Osteoblast (primary cell): ENCODE data around the gene HRCT1. TPM values are rescaled to one million over a fixed set of nuclear protein-coding genes. Genes with fewer than 3 reads are reported as not detected.

Experiments used
- DNase-seq: peaks from one replicate; pipeline ENCODE4 v3.0.0; 2011; ENCODE audit warnings: low spot score, mixed read lengths; ENCODE audit not compliant: insufficient read length; ENCODE audit errors: missing footprints
- H2AFZ ChIP-seq: 2 replicates; pipeline ENCODE4 v1.6.0; 2011; ENCODE audit warnings: mild to moderate bottlenecking, low read length
- H3K27ac ChIP-seq: 2 replicates; pipeline ENCODE4 v1.5.1; 2011; ENCODE audit warnings: mild to moderate bottlenecking, low read depth, low read length, moderate library complexity
- H3K27me3 ChIP-seq: 2 replicates; pipeline ENCODE4 v1.6.0; 2012; ENCODE audit warnings: mild to moderate bottlenecking, control low read depth, inconsistent platforms, low read length, moderate library complexity; ENCODE audit not compliant: insufficient read depth
- H3K36me3 ChIP-seq: 2 replicates; pipeline ENCODE4 v1.5.1; 2011; ENCODE audit warnings: mild to moderate bottlenecking, low read length, control low read depth, moderate library complexity; ENCODE audit not compliant: insufficient read depth
- H3K4me1 ChIP-seq: 2 replicates; pipeline ENCODE4 v1.5.1; 2011; ENCODE audit warnings: mild to moderate bottlenecking, low read length, control low read depth, moderate library complexity; ENCODE audit not compliant: insufficient read depth
- H3K4me2 ChIP-seq: 2 replicates; pipeline ENCODE4 v1.6.0; 2011; ENCODE audit warnings: mild to moderate bottlenecking, low read length; ENCODE audit not compliant: insufficient read depth
- H3K4me3 ChIP-seq: fragments of 200-600 bp; sonication (generic); 3 replicates; pipeline ENCODE4 v1.5.1; 2012; ENCODE audit warnings: mild to moderate bottlenecking, low read length, inconsistent platforms; ENCODE audit not compliant: insufficient read depth
- H3K79me2 ChIP-seq: 2 replicates; pipeline ENCODE4 v1.6.0; 2012; ENCODE audit warnings: mild to moderate bottlenecking, low read length, control low read depth, inconsistent platforms; ENCODE audit not compliant: insufficient read depth
- H3K9me3 ChIP-seq: 2 replicates; pipeline ENCODE4 v1.5.1; 2011; ENCODE audit warnings: low read depth, low read length, control low read depth
- H4K20me1 ChIP-seq: 2 replicates; pipeline ENCODE4 v1.6.0; 2012; ENCODE audit warnings: mild to moderate bottlenecking, low read length, control low read depth; ENCODE audit not compliant: insufficient read depth
- total RNA-seq: library from RNA; depleted of rRNA; stranded (reverse); fragments of >200 nt; gene quantifications from 2 replicates; pipeline ENCODE4 v1.2.3, GENCODE V29; 2012
- TF ChIP-seq, protein P1 (sequence below): IDR thresholded peaks from 2 replicates; pipeline ENCODE4 v1.5.1; 2011; ENCODE audit warnings: mild to moderate bottlenecking, low read depth, low read length, moderate library complexity; ENCODE audit errors: extremely low read depth

The HRCT1 gene
- total RNA-seq, 1 donor = 5.1 TPM

DNA sequence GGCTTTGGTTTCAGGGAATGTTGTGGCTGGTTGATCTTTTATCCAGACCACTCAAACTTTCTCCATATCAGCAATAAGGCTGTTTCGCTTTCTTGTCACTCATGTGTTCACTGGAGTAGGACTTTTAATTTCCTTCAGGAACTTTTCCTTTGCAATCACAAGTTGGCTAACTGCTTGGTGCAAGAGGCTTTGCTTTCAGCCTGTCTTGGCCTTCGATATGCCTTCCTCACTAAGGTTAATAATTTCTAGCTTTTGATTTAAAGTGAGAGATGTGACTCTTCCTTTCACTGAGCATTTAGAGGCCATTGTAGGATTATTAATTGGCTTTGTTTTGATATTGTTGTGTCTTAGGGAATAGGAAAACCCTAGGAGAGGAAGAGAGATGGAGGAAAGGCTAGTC is 7.0 kb upstream of the HRCT1 start:
- H3K27me3 ChIP-seq = no peaks in the 10 kb centered on the region
- no peak overlapping the region for H2AFZ ChIP-seq
- TF ChIP-seq, protein P1, sequence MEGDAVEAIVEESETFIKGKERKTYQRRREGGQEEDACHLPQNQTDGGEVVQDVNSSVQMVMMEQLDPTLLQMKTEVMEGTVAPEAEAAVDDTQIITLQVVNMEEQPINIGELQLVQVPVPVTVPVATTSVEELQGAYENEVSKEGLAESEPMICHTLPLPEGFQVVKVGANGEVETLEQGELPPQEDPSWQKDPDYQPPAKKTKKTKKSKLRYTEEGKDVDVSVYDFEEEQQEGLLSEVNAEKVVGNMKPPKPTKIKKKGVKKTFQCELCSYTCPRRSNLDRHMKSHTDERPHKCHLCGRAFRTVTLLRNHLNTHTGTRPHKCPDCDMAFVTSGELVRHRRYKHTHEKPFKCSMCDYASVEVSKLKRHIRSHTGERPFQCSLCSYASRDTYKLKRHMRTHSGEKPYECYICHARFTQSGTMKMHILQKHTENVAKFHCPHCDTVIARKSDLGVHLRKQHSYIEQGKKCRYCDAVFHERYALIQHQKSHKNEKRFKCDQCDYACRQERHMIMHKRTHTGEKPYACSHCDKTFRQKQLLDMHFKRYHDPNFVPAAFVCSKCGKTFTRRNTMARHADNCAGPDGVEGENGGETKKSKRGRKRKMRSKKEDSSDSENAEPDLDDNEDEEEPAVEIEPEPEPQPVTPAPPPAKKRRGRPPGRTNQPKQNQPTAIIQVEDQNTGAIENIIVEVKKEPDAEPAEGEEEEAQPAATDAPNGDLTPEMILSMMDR = no peak
- H3K79me2 ChIP-seq = no peaks in the 10 kb centered on the region
- H3K9me3 ChIP-seq = no peaks in the 10 kb centered on the region
- no peak overlapping the region for H3K4me2 ChIP-seq
- DNase-seq = no peak
- no peaks in the 10 kb centered on the region for H4K20me1 ChIP-seq
- H3K4me3 ChIP-seq = no peak overlapping the region
- no peak overlapping the region for H3K27ac ChIP-seq
- no peaks in the 10 kb centered on the region for H3K36me3 ChIP-seq
- H3K4me1 ChIP-seq = no peaks in the 10 kb centered on the region

DNA sequence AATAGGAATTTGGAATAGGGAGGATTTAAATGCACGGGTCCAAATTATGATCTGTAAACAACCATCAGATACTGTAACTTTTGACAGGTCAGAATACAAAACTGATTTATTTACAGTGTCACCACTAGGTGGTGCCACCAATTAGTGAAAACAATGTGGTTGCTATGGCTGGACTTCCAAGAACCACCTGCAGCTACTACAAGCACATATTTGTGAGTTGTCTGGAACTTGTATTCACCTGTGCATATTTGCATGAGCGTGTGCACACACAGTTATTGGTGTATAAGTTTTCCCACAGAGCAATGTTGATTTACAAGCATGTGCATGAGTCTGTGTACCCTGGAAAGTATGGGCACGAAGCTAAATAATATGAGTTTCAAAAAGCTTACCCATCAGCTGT is 3.0 kb upstream of the HRCT1 start:
- H3K4me2 ChIP-seq = no peak overlapping the region
- H3K4me3 ChIP-seq = no peak overlapping the region
- H3K27ac ChIP-seq = no peak overlapping the region
- no peaks in the 10 kb centered on the region for H3K27me3 ChIP-seq
- H2AFZ ChIP-seq = no peak overlapping the region
- H3K4me1 ChIP-seq = peaks cover 38% of the 10 kb centered on the region
- TF ChIP-seq, protein P1 = peak; percentile 71
- no peaks in the 10 kb centered on the region for H3K9me3 ChIP-seq
- no peaks in the 10 kb centered on the region for H4K20me1 ChIP-seq
- no peaks in the 10 kb centered on the region for H3K79me2 ChIP-seq
- H3K36me3 ChIP-seq = no peaks in the 10 kb centered on the region
- peak; percentile 80 for DNase-seq

DNA sequence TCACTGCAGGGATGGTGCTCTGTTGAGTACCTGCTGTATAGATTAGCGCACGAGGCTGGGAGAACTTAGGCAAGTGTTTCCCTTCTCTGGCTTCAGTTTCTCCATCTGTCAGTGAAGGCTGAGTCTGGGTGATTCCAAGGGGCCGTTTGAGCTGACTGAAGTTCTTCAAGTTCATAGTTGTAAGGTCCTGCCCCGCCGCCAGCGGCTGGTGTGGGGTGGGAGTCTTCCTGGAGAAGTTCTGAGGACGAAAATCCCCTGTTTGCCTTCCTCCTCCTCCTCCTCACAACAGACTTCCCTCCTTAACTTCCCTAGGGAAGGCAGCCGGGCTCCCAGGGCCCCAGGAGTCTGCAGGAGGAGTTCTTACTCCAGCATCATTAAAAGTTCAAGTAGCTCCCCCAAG is 1.7 kb upstream of the HRCT1 start:
- DNase-seq = no peak
- Histone ChIP-seq H3K36me3 (no peaks in the 10 kb centered on the region), H3K27me3 (no peaks in the 10 kb centered on the region), H3K4me3 (no peak overlapping the region), H3K4me1 (peaks cover 51% of the 10 kb centered on the region), H4K20me1 (no peaks in the 10 kb centered on the region), H3K4me2 (no peak overlapping the region), H2AFZ (peak overlapping the region; percentile 53), H3K9me3 (no peaks in the 10 kb centered on the region), H3K79me2 (peaks cover 3% of the 10 kb centered on the region), H3K27ac (no peak overlapping the region)
- TF ChIP-seq, protein P1 = no peak

DNA sequence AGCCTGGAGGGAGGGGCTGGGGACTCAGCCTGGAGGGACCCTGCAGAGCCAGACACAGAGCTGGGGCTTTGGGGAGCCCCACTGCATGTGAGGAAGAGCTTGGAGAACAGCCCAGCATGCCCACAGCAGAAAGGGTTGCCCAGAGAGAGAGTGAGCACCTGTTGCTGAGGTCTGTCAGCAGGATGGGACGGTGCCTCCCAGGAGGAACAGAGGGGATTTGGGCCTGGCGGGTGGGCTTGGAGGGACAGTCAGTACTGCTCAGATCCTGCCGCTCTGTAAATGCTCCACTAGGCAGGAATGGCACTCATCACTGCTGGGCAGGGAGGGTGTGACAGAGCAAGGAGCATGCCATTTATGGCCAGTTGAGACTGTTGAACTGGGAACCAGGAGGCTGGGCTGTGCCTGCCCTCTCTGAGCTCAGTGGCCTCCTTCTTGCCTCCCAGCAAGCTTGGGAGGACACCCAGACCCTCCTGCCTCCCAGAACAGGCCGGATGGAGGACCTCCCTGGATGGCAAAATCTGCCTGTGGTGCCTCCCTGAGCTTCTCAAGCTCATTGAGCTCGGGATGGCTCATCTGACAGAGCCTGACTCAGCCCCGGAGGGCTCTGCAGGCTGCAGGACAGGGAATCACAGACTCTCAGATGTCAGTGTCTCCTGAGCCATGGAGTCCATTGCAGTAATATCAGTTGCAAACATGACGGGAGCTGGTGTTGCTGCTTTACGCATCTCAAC is 786 bp upstream of the HRCT1 start:
- TF ChIP-seq, protein P1 = no peak
- DNase-seq = peak; percentile 84
- peaks cover 55% of the 10 kb centered on the region for H3K4me1 ChIP-seq
- H3K79me2 ChIP-seq = peaks cover 4% of the 10 kb centered on the region
- H3K27me3 ChIP-seq = no peaks in the 10 kb centered on the region
- H4K20me1 ChIP-seq = no peaks in the 10 kb centered on the region
- no peak overlapping the region for H3K4me3 ChIP-seq
- H2AFZ ChIP-seq = peak overlapping the region; percentile 39
- H3K4me2 ChIP-seq = peak overlapping the region; percentile 73
- H3K36me3 ChIP-seq = no peaks in the 10 kb centered on the region
- H3K9me3 ChIP-seq = no peaks in the 10 kb centered on the region
- peak overlapping the region; percentile 95 for H3K27ac ChIP-seq
